ENCODE measurements around the gene AFG1L.
"Not testable (repeated sequence)": the region's sequence is repeated elsewhere in the genome, so short reads cannot be mapped to it uniquely, and the experiment has no call there.

The AFG1L gene

GRCh38 chr6:108383981-108384380, 89.1 kb downstream of the AFG1L start:
- Histone ChIP-seq H2AFZ (ENCODE audit: low read depth) (no peak overlapping the region), H3K4me2 (no peak overlapping the region), H3K27me3 (ENCODE audit: insufficient read depth, low read depth) (no peaks in the 10 kb centered on the region), H4K20me1 (ENCODE audit: insufficient read depth) (no peaks in the 10 kb centered on the region), H3K36me3 (ENCODE audit: insufficient read depth) (no peaks in the 10 kb centered on the region), H3K4me1 (ENCODE audit: low read depth, poor library complexity, severe bottlenecking) (no peaks in the 10 kb centered on the region), H3K4me3 (IDR thresholded peaks at IDR 0.05; ENCODE audit: insufficient read depth, low read depth, low read length) (no peak overlapping the region), H3K27ac (no peak overlapping the region), H3K9ac (no peak overlapping the region), H3K79me2 (ENCODE audit: insufficient read depth, low read depth) (no peaks in the 10 kb centered on the region)
- TF ChIP-seq CTCF (conservative IDR thresholded peaks at IDR 0.05; ENCODE audit: low read depth, low read length) = no peak

- not testable (repeated sequence) for H3K36me3 ChIP-seq (ENCODE audit: insufficient read depth); H3K27ac ChIP-seq; H3K27me3 ChIP-seq (ENCODE audit: insufficient read depth, low read depth); H3K4me1 ChIP-seq (ENCODE audit: low read depth, poor library complexity, severe bottlenecking); H3K79me2 ChIP-seq (ENCODE audit: insufficient read depth, low read depth); H2AFZ ChIP-seq (ENCODE audit: low read depth); H3K9ac ChIP-seq; H3K4me3 ChIP-seq (IDR thresholded peaks at IDR 0.05; ENCODE audit: insufficient read depth, low read depth, low read length); H4K20me1 ChIP-seq (ENCODE audit: insufficient read depth); H3K4me2 ChIP-seq
Observed at GRCh38 chr6:108389190-108389589, 94.3 kb downstream of the AFG1L start.

- Histone ChIP-seq H3K27ac (no peak overlapping the region), H3K4me1 (ENCODE audit: low read depth, poor library complexity, severe bottlenecking) (no peaks in the 10 kb centered on the region), H3K36me3 (ENCODE audit: insufficient read depth) (no peaks in the 10 kb centered on the region), H3K27me3 (ENCODE audit: insufficient read depth, low read depth) (no peaks in the 10 kb centered on the region), H2AFZ (ENCODE audit: low read depth) (no peak overlapping the region), H3K79me2 (ENCODE audit: insufficient read depth, low read depth) (no peaks in the 10 kb centered on the region), H3K9ac (no peak overlapping the region), H3K4me3 (IDR thresholded peaks at IDR 0.05; ENCODE audit: insufficient read depth, low read depth, low read length) (no peak overlapping the region), H3K4me2 (no peak overlapping the region), H4K20me1 (ENCODE audit: insufficient read depth) (no peaks in the 10 kb centered on the region)
- TF ChIP-seq CTCF (conservative IDR thresholded peaks at IDR 0.05; ENCODE audit: low read depth, low read length) = no peak
Observed at GRCh38 chr6:108395297-108395696, 100.4 kb downstream of the AFG1L start.

- Histone ChIP-seq H3K79me2 (ENCODE audit: insufficient read depth, low read depth) (no peaks in the 10 kb centered on the region), H3K4me2 (no peak overlapping the region), H3K9ac (no peak overlapping the region), H3K27ac (no peak overlapping the region), H3K4me1 (ENCODE audit: low read depth, poor library complexity, severe bottlenecking) (no peaks in the 10 kb centered on the region), H4K20me1 (ENCODE audit: insufficient read depth) (no peaks in the 10 kb centered on the region), H3K36me3 (ENCODE audit: insufficient read depth) (no peaks in the 10 kb centered on the region), H3K4me3 (IDR thresholded peaks at IDR 0.05; ENCODE audit: insufficient read depth, low read depth, low read length) (no peak overlapping the region), H3K27me3 (ENCODE audit: insufficient read depth, low read depth) (no peaks in the 10 kb centered on the region), H2AFZ (ENCODE audit: low read depth) (no peak overlapping the region)
- no peak for TF ChIP-seq CTCF (conservative IDR thresholded peaks at IDR 0.05; ENCODE audit: low read depth, low read length)
Observed at GRCh38 chr6:108403236-108403635, 108.4 kb downstream of the AFG1L start.

- no peaks in the 10 kb centered on the region for H3K36me3 ChIP-seq (ENCODE audit: insufficient read depth)
- H3K4me3 ChIP-seq (IDR thresholded peaks at IDR 0.05; ENCODE audit: insufficient read depth, low read depth, low read length) = no peak overlapping the region
- H3K27me3 ChIP-seq (ENCODE audit: insufficient read depth, low read depth) = no peaks in the 10 kb centered on the region
- no peaks in the 10 kb centered on the region for H3K4me1 ChIP-seq (ENCODE audit: low read depth, poor library complexity, severe bottlenecking)
- no peaks in the 10 kb centered on the region for H3K79me2 ChIP-seq (ENCODE audit: insufficient read depth, low read depth)
- no peak for TF ChIP-seq CTCF (conservative IDR thresholded peaks at IDR 0.05; ENCODE audit: low read depth, low read length)
- H3K4me2 ChIP-seq = no peak overlapping the region
- no peak overlapping the region for H2AFZ ChIP-seq (ENCODE audit: low read depth)
- no peak overlapping the region for H3K9ac ChIP-seq
- H4K20me1 ChIP-seq (ENCODE audit: insufficient read depth) = no peaks in the 10 kb centered on the region
- no peak overlapping the region for H3K27ac ChIP-seq
Observed at GRCh38 chr6:108406943-108407342, 112.1 kb downstream of the AFG1L start.

All from KMS-11 (cell line).